NCI-H460 (cell line): Measurements from ENCODE around the gene RAPGEF2. TPM values are rescaled to one million over a fixed set of nuclear protein-coding genes. Genes with fewer than 3 reads are reported as not detected.

Experiments used
- DNase-seq: peaks from one replicate; pipeline ENCODE4 v3.0.0-alpha.2; 2016; ENCODE audit warnings: low read depth; ENCODE audit errors: extremely low read depth
- total RNA-seq: library from RNA; depleted of rRNA; stranded (reverse); fragments of >200 nt; shearing (Covaris generic); gene quantifications from 2 replicates; pipeline ENCODE4 v1.2.3, GENCODE V29; 2014

RAPGEF2 gene
- total RNA-seq, 1 experiment from 2014 or later = 69.5 TPM

DNA sequence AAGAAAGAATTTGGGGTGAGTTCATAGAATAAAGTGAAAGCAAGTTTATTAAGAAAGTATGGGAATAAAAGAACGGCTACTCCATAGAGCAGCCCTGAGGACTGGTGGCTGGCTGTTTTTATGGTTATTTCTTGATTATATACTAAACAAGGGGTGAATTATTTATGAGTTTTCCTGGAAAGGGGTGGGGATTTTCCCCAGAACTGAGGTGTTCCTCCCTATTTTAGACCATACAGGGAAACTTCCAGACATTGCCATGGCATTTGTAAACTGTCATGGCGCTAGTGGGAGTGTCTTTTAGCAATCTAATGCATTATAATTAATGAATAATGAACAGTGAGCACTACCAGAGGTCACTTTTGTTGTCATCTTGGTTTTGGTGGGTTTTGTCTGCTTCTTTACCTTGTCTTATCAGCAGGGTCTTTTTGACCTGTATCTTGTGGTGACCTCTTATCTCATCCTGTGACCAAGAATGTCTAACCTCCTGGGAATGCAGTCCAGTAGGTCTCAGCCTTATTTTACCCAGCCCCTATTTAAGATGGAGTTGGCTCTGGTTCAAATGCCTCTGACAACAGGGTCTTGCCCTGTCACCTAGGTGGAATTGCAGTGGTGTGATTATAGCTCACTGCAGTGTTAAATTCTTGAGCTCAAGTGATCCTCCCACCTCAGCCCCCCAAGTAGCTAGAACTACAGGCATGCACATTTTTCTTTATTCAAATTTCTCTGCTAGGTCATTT, 27.1 kb downstream of the RAPGEF2 start:
- DNase-seq = no peak

DNA sequence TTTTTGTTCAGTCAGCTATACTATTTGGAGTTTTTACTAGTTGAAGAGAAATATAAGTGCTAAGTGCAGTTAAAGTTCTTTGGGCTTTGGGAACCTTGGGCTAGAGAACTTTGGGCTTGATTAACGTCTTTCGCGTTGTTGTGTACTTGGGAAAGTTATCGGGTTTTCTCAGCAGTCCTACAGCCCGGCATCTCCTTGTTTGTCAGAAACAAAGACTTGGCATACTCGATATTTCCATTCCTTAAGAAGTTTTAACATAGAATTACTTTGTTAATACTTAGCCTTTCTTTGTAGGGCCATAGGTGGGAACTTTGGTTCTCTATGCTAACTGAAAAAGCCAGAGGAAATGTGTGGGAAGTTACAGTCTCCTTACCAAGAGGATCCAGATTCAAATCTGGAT, 28.7 kb downstream of the RAPGEF2 start:
- DNase-seq = no peak

DNA sequence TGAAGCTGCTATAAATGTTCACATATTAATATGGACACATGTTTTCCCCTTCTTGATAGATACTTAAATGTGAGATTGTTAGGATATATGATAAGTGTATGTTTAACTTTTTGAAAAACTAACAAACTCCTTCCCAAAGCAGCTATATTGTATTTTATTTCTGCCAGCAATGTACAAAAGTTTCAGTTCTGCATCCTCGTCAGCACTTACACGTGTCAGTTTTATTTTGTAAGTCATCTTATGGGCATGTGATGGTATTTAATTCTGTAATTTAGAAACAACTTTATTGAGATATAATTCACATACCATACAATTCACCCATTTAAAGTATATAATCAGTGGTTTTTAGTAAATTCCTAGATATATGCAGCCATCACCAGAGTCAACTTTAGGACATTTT, 31.6 kb downstream of the RAPGEF2 start:
- DNase-seq = no peak

DNA sequence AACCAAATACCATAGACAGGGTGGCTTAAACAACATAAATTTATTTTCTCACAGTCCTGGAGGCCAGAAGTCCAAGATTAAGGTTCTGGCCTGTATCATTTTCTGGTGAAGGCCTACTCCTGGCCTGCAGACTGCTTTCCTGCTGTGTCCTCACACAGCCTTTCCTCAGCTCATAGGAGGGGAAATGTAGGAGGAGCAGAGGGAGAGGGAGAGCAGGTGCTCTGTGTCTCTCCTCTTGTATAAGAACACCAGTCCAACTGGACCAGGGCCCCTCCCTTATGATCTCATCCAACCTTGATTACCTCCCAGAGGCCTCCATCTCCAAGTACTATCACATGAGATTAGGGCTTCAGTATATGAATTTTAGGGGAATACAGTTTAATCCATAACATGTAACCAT, 34.3 kb downstream of the RAPGEF2 start:
- no peak for DNase-seq

DNA sequence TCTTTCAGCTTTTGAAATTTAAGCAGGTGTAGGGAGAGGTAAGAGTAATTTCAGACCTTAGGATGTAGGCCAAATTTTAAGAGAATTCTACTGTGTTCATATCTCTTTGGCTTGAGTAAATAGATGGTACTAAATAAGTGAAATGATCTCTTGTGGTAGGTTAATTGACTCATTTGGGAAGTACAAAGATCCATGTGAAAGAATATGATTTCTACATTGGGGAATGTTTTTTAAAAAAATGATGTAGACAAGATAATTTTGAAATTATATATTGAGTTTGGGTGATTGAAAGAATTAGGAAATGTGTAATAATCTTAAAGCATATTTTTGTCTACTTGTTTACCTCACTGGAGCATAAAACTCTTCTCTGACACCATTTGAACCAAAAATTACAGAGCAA, 35.6 kb downstream of the RAPGEF2 start:
- no peak for DNase-seq

DNA sequence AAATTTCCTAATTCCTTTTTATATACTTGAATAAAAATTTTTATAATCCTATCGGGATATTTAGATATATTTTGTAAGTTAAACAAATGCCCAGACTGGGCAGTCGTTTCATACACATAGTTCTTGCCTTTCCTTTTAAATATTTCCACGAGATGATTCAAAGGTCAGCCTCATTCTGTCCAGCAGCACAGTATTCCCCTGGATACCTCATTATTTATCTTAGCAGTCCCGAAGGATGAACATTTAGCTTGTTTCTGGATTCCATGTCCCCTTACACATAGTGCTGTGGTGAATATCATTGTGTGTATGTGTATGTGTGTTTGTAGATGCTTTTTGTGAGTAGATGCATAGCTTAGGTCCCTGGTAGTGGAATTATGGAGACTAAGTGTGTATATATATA, 38.3 kb downstream of the RAPGEF2 start:
- DNase-seq = no peak

DNA sequence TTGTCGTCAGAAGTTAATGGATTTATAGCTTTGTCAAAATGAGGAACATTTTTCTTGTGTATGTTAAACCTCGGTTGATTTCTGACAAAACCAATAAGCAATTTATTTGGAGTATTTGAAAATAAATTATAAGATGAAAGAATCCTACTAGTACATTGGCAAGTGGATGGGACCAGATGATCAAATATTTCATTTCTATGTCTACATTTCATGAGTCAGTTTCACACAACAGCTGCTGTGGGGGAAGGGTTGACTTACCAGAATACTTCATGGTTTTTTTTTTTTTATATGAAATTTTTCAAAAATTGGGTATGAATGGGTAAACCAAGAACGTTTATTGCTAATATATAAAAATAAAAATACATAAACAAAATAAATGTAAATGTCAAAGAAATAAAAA, 39.4 kb downstream of the RAPGEF2 start:
- DNase-seq = no peak

DNA sequence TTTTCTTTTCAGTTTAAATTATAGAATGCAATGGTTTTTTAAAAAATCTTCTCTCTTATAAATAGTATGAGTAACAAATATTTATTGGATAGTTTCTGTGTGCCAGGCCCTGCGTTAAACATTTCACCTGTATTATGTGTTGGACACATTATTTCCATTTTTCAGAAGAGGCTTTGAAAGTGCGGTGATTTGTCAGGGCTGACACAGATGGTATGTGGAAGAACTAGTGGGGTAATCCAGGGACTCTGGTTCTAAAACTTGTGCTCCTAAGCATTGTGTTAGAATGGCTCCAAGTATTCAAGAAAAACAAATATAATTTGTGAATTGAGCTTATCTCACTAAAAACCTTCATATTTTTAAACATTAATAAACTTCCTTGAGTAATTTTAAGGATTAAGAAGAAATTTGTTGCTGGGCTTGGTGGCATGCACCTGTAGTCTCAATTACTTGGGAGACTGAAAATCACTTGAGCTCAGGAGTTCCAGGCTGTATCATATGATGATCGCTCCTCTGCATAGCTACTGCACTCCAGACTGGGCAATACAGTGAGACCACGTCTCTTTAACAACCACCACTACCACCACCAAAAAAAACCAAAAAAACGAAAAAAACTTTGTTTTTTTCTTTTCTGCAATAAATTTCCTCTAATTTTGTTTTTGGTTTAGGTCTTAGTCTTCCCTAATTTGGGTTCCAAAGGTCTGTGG, 40.0 kb downstream of the RAPGEF2 start:
- no peak for DNase-seq

DNA sequence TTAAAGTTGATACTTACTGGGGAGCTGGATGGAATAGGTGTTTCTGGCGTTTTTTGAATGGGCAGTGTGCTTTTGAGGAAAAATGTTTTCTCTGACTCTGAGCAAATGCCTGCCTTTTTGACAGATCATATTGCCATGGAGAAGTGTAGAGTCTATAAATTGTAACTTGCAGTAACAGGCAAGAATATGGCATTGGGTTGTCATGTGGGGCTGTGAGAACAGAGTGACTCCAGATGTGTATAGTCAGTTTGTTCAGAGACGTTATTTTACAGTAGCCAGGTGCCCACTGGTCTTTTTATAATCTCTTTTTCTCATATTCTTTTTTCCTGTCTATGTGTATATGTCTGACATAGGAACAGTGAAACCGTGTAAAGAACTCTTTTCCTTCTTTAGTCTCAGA, 40.8 kb downstream of the RAPGEF2 start:
- DNase-seq = no peak

DNA sequence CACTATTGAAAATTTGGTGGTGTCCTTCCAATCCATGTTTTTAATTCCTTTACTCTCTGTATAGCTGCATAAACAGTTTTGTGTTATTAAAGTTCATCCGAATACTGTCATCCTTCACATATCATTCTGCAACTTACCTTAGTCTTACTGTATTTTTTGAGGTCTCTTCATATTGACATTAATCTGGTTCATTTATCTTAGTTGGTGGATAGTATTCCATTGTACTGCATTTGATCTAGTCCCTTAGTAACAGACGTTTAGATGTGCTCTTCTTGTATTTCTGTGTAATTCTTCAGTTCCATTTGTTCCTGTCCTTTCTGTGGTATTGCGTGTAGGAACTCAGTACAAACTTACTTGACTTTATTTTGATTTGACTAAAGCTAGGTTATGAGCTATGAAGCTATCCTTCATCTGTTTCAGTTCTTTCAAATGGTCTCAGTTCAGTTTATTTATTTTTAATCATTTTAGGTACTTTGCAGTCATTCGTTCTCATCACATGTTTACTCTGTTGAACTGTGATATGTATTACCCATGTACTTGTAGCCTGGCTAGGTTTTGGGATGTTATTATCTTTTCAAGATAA, 41.3 kb downstream of the RAPGEF2 start:
- DNase-seq = no peak

DNA sequence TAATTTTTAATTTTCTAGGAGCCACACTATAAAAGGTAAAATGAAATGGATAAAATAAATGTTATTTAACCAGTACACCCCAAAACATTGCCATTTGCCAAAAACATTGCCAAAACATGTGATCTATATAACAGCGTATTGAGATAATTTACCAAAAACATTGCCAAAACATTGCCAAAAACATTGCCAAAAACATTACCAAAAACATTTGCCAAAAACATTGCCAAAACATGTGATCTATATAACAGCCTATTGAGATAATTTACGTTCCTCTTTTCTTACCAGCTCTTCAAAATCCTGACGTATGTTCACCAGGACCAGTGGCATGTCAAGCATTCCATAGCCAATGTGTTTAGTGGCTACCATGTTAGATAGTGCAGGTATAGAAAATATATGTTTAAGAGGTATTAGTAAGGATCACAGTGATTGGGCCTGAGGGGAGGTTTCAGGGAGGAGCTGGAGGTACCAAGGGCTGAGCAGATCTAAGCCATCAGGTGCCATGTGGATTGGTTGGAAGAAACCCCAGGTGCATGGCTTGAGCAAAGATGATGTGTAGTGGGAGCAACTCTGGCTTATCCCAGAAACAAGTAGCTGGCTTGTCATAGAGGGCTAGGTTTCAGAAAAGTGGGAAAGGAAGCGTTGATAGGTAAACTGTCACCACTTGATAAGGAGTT, 42.6 kb downstream of the RAPGEF2 start:
- no peak for DNase-seq

DNA sequence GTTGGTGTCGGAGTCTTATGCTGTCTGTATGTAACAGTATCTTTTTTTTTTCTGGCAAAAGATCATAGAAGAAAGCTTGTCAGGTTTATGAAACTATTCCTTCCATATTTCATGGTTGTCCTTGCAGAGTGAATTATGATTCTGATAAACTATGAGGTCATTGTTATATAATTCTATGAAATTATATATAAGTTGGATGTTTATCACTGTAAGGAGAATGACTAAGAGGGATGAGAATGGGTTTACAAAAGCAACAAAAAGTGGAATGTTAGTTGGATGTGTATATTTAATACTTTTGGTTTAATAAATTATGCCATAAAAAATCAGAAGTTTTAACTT, 43.1 kb downstream of the RAPGEF2 start:
- DNase-seq = no peak

DNA sequence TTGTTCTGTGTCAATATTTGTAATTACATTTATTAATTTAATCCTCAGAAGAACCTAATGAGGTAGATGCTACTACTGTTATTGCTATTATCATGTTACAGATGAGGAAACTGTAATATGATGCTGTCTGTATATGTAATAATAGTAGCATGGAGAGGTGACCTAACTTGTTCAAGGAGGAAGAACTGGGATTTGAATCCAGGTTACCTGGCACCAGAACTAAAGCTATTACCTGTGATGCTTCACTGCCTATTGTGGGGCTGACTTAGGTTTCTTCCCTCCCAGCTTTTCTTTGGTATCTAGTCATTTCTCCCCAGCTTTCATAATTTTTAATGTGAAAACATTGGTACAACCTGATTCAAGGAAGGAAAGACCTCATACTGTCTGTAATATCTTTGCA, 43.6 kb downstream of the RAPGEF2 start:
- no peak for DNase-seq

DNA sequence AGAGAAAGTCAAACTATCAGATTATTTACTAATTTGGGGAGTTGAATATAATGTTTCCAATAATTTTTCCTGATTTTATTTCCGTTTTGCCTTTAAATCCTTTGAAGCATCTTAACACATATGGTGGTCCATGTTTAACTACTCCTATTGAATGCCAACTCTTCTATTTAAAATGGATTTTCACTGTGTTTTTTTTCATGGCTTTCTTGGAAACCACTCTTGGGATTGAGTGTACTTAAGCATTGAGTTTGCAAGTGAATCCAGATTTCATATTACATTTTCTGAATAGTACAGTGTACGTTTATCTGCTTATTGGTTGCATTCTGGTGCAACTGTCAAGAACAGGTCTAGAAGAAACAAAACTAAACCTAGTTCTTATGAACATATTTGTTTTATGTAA, 45.6 kb downstream of the RAPGEF2 start:
- DNase-seq = no peak

DNA sequence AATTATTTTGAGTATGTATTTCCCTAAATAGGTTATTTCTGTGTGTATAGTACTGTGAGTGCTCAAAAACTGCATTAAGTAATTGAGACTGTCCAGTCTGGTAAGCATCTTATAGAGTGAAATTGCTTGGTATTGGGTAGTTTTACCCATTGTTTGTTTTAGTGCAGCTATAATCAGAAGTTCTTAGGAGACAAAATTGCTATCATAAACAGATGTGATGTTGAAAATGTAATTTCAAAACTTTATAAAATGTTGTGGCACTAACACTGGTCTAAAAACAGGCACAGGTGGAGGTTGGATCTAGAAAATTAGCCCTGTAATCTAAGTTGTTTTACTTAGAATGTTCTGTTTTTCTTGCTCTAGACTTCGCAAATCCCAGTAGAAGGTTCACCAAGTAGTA, 46.8 kb downstream of the RAPGEF2 start:
- DNase-seq = no peak

DNA sequence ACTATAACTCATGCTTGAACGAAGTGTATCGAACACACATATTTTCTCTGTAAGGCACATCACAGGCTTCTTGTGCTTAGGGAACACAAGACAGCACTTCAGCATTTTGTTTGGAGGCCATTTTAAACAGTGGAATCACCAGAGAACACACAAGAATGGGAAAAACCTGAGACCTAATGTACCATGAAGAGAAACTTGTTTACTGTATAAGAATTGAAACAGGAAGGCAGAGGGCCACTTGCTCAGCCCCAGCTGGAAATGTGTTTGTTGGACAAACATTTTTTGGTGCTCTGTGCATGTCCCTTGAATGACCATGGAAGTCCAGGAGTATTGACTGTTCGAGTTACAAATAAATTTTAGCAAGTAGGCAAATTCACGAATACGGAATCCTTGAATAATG, 47.5 kb downstream of the RAPGEF2 start:
- no peak for DNase-seq

DNA sequence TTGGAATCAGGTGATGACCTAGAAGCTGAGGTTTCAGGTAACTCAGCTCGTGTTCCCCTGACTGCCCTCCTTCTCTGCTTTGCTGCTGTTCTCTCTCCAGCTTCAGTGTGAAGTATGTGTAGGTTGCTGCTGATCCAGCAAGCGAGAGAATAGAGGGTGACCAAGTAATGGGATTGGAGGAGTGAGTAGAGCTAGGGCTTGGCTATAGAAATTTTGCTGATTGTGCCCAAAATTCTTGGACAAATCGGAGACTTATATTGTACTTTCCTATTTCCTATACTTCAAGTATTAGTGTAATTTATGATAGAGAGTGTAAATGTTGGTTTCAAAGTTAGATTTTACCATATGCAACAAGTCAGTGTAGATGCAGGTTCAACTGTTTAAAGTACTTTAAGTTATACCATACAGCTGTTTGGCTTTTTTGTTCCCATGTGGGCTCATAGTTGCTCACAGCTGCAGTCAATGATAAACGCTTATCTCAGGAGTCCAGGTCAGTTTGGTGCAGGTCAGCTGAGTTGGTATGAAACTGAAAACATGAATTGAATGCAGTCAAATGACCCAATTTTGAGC, 48.0 kb downstream of the RAPGEF2 start:
- DNase-seq = no peak

DNA sequence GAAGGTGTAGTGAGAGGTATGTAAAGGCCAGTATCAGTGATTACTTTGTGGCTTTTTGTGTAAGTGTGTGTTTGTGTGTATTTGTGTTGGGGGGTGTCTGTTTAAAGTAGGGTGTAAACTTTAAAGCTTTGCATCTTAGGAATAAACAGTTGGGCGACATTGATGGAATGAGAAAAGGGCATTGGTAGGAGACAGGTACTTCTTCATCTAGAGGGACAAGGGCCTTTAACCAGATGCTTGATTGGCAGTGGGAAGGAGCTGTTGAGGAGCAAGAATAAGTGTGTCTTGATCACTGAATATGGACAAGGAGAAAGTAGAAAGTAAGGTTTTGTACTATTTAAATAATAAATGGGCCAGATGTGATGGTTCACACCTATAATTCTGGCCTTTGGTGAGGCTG, 48.8 kb downstream of the RAPGEF2 start:
- DNase-seq = no peak

DNA sequence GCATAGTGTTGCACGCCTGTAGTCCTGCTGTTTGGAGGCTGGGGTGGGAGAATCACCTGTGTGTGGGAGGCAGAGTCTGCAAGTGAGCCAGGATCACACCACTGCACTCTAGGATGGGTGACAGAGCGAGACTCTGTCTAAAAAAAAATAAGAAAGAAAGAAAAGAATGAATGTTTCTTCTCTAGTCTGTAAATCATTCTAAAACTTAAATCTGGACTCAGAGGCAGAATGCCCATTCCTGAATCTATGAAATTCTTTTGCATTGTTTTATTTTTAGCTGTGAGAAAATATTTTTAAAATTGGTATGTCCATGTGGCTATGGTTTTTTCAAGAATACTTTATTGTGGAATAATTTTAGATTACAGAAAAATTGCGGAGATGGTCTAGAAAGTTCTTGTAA, 49.3 kb downstream of the RAPGEF2 start:
- DNase-seq = no peak

DNA sequence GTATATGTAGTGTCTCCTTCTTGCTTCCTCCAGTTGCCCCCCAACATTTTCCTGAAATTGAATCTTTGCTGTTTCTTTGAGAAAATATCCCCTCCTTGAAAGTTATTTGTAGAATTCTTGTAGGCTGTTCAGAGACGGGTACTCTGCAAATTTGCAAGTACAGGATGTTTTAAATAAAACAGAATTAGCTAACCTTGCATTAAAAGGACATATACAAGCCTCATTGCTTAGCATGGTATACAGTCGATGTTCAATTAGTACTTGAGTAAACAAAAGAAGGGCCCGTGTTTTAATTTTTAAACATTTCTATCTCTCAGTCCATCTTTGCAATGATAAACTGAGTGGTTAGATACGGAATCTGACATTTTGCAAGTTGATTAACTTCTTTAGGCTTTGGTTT, 50.8 kb downstream of the RAPGEF2 start:
- DNase-seq = no peak

DNA sequence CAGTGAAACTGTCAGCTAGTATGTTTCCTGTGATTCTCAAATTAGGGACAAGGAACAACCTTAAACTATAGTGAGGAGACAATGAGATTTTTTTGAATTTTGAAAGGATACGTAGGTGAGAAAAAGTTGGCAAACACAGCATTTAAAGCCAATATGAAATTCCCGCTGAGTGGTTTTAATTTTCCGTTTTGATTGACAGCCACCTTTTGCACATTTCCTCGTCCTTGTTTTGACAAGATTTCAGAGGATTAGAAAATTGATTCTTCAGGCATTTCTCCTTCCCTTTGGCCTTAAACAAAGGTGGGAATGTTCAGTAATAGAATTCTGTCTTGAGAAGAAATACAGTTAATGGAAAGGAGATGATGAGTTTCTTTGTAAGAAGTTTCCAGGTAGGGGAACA, 52.2 kb downstream of the RAPGEF2 start:
- no peak for DNase-seq
